ENCODE data around the gene C1QL2.
A peak's percentile ranks its signal among the peaks of the same experiment; 100 is the strongest.

The C1QL2 gene

DNA sequence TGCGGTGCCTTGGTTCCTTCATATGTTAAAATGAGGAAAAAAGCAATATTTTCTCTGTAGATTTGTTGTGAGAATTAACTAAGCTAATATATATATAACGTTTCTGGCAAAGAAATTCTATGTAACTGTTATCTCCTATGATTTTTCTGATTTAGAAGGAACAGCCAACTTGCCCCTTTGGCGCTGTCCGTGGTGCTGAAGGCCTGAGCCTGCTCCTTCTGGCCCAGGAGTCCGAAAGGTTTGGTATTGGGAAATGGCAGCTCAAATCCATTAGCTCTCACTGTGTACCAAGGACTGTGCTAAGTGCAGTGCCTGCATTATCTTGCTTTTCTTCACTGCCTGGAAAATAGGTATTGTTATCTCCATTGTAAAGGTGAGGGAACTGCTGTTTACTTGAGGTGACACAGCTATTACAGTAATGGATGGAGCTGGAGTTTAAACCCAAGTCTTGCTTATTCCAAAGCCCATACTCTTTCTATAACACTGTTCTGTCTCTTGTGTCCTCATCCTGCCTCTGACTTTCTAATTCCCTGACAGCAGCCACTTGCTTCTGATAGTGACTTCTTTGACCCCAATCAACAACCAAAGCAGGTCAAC, 52.2 kb downstream of the C1QL2 start:
- peak; percentile 79 for DNase-seq (ENCODE audit: low spot score)
